PC-9 (cell line): Measurements from ENCODE around the gene WNT3. TPM values are rescaled to one million over a fixed set of nuclear protein-coding genes. Genes with fewer than 3 reads are reported as not detected.
"Not testable (repeated sequence)": the region's sequence is repeated elsewhere in the genome, so short reads cannot be mapped to it uniquely, and the experiment has no call there.

ENCODE experiments used
- BruUV-seq: library from RNA; stranded (reverse); fragments of 400-500 nt; replicated peaks from 2 replicates; lab custom pipeline; 2021; lab: Mats Ljungman, UMichigan
- CTCF ChIA-PET: fragments of 300-600 bp; sonication (Branson Sonifier 250); formaldehyde crosslinking; loops from one replicate; lab custom pipeline; 2022; ENCODE audit warnings: antibody characterized with exemption; lab: Charles Lee
- POLR2A ChIA-PET: fragments of 300-600 bp; sonication (Branson Sonifier 250); formaldehyde crosslinking; loops from one replicate; lab custom pipeline; 2022; ENCODE audit warnings: antibody characterized with exemption; ENCODE audit not compliant: unreplicated experiment; lab: Charles Lee
- DNase-seq, 2 experiments: peaks; one replicate each; pipeline versions ENCODE4 v3.0.0 to v3.0.0-alpha.2; 2015 to 2022; ENCODE audit warnings: mixed read lengths in 1 of 2
- H2AFZ ChIP-seq: fragments of 200-600 bp; sonication (generic); 2 replicates; pipeline ENCODE4 v1.8.1; 2017; ENCODE audit warnings: antibody characterized with exemption
- H3F3A ChIP-seq: fragments of 200-600 bp; sonication (generic); 2 replicates; pipeline ENCODE4 v1.8.1; 2017; ENCODE audit warnings: antibody characterized with exemption, mild to moderate bottlenecking, low read depth; ENCODE audit not compliant: insufficient read depth
- H3K27ac ChIP-seq: fragments of 200-600 bp; sonication (generic); 2 replicates; pipeline ENCODE4 v1.6.1; 2016; ENCODE audit warnings: mixed run types
- H3K27me3 ChIP-seq: fragments of 200-600 bp; sonication (generic); 2 replicates; pipeline ENCODE4 v1.6.1; 2016; ENCODE audit warnings: low read depth, mixed run types; ENCODE audit not compliant: insufficient read depth
- H3K36me3 ChIP-seq: fragments of 200-600 bp; sonication (generic); 2 replicates; pipeline ENCODE4 v1.6.1; 2016; ENCODE audit warnings: low read depth, mixed run types
- H3K4me1 ChIP-seq: fragments of 200-600 bp; sonication (generic); replicated peaks from 2 replicates; pipeline ENCODE4 v1.6.1; 2016; ENCODE audit warnings: mixed run types; ENCODE audit not compliant: insufficient read depth
- H3K4me2 ChIP-seq: fragments of 200-600 bp; sonication (generic); 2 replicates; pipeline ENCODE4 v1.6.1; 2017; ENCODE audit warnings: mixed run types
- H3K4me3 ChIP-seq: fragments of 200-600 bp; sonication (generic); 2 replicates; pipeline ENCODE4 v1.6.1; 2016; ENCODE audit warnings: mixed run types
- H3K79me2 ChIP-seq: fragments of 200-600 bp; sonication (generic); 2 replicates; pipeline ENCODE4 v1.6.1; 2017; ENCODE audit warnings: low read depth, mixed run types
- H3K9me2 ChIP-seq: fragments of 200-600 bp; sonication (generic); 2 replicates; pipeline ENCODE4 v1.8.1; 2017; ENCODE audit warnings: mild to moderate bottlenecking; ENCODE audit not compliant: insufficient read depth
- H3K9me3 ChIP-seq: fragments of 200-600 bp; sonication (generic); 2 replicates; pipeline ENCODE4 v1.8.1; 2016; ENCODE audit warnings: low read depth; ENCODE audit not compliant: insufficient read depth
- H4K20me1 ChIP-seq: fragments of 200-600 bp; sonication (generic); 2 replicates; pipeline ENCODE4 v1.8.1; 2017; ENCODE audit not compliant: insufficient read depth
- EZH2 ChIP-seq: fragments of 200-600 bp; sonication (generic); IDR thresholded peaks from 2 replicates; pipeline ENCODE4 v1.8.0; 2017; ENCODE audit warnings: antibody characterized with exemption, low read depth
- intact Hi-C: fragments of 100-400 bp; cut with micrococcal nuclease; formaldehyde crosslinking; loops from one replicate; pipeline ENCODE4 v1.10.0; 2022; ENCODE audit not compliant: unreplicated experiment
- total RNA-seq: library from RNA; stranded (reverse); gene quantifications from 2 replicates; pipeline ENCODE4 v1.2.3, GENCODE V29; 2021
- TF ChIP-seq, protein P1 (sequence below): fragments of 200-600 bp; sonication (generic); conservative IDR thresholded peaks from 2 replicates; pipeline ENCODE4 v1.6.1; 2017; ENCODE audit warnings: mixed run types, antibody characterized with exemption, mild to moderate bottlenecking, moderate library complexity

The WNT3 gene
- total RNA-seq, 1 experiment from 2014 or later, result 14.0 TPM

DNA sequence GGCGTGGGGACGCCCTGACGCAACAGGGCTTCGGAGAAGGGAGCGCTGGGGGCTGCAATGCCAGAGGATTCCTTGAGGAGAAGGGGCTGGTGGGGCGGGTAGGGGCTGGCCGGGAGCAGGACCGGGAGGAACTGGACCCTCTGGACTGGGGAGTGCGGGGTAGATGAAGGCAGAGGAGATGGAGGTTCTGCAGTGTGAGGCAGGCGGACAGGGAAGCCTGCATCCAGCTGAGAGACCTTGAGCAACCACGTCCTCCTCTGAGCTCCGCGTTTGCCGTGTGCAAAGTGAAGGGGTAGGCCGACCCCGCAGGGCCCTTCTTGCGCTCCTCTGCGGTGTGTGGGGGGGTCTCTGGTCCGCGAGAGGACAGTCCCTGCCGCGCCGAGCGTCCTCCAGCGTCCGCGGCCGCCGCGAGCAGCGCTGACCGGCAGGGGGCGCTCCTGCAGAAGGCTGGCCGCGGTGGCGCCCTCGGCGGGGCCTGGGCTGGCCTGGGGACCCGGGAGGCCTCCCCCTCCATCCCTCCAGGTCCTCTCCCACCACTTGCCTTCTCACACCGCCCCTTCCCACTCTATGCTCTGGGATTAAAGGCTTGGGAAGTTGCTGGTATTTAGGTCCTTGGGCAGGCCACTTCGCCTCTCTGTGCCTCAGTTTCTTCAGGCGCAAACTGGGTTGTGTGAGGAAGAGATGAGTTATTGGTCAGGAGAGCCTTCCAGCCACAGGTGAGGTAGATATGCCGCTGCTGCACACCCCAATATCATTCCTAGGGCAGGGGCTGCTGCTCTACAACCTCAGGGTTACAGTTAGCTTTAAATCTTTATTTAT lies 23.3 kb upstream of the WNT3 start:
- Histone ChIP-seq H3F3A (no peaks in the 10 kb centered on the region), H4K20me1 (no peaks in the 10 kb centered on the region), H3K4me2 (no peak overlapping the region), H3K9me2 (no peaks in the 10 kb centered on the region), H3K27me3 (peaks cover 7% of the 10 kb centered on the region), H3K36me3 (no peaks in the 10 kb centered on the region), H3K79me2 (no peaks in the 10 kb centered on the region), H3K4me1 (no peaks in the 10 kb centered on the region), H3K4me3 (no peak overlapping the region), H2AFZ (no peak overlapping the region), H3K9me3 (peaks cover 13% of the 10 kb centered on the region), H3K27ac (no peak overlapping the region)
- BruUV-seq, result no TSS peak
- no peak for DNase-seq
- intact Hi-C loops, result no loop called here
- ChIA-PET POLR2A (no interaction called here), CTCF (no interaction called here)
- TF ChIP-seq, protein P1, sequence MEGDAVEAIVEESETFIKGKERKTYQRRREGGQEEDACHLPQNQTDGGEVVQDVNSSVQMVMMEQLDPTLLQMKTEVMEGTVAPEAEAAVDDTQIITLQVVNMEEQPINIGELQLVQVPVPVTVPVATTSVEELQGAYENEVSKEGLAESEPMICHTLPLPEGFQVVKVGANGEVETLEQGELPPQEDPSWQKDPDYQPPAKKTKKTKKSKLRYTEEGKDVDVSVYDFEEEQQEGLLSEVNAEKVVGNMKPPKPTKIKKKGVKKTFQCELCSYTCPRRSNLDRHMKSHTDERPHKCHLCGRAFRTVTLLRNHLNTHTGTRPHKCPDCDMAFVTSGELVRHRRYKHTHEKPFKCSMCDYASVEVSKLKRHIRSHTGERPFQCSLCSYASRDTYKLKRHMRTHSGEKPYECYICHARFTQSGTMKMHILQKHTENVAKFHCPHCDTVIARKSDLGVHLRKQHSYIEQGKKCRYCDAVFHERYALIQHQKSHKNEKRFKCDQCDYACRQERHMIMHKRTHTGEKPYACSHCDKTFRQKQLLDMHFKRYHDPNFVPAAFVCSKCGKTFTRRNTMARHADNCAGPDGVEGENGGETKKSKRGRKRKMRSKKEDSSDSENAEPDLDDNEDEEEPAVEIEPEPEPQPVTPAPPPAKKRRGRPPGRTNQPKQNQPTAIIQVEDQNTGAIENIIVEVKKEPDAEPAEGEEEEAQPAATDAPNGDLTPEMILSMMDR, result no peak
- no peak for TF ChIP-seq EZH2

DNA sequence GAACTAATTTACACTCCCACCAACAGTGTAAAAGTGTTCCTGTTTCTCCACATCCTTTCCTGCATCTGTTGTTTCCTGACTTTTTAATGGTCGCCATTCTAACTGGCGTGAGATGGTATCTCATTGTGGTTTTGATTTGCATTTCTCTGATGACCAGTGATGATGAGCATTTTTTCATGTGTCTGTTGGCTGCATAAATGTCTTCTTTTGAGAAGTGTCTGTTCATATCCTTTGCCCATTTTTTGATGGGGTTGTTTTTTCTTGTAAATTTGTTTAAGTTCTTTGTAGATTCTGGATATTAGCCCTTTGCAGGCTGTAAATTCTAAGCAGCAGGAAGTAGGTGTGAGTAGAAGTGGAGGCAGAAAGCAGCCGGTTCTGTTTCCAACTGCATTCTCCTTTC lies 22.1 kb upstream of the WNT3 start:
- H2AFZ ChIP-seq, POLR2A ChIA-PET, H3K79me2 ChIP-seq, H3K9me2 ChIP-seq, CTCF ChIA-PET, H3K27ac ChIP-seq, H3K4me2 ChIP-seq, DNase-seq, BruUV-seq, intact Hi-C loops, H3K4me3 ChIP-seq, H3F3A ChIP-seq, H3K36me3 ChIP-seq, H3K27me3 ChIP-seq, H3K4me1 ChIP-seq, H4K20me1 ChIP-seq: not testable (repeated sequence)
- H3K9me3 ChIP-seq, result peaks cover 13% of the 10 kb centered on the region

DNA sequence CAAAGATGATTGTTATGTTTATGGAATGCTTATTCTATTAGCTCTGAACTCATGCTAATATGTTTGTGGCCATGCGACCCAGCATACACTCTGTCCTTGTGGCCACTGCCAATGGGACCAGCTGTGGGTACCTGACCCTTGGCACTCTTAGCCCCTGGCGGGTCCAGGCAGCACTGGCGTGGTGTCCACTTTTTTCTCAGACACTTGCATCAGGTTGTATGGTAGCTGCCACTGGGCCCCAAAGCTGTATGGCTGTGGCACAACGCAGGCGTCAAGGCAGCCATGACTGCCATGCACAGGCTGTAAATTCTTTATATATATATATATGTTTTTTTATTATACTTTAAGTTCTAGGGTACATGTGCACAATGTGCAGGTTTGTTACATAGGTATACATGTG lies 20.7 kb upstream of the WNT3 start:
- BruUV-seq, result no TSS peak

More for the DNA sequence above, 20.7 kb upstream of the WNT3 start:
- peaks cover 7% of the 10 kb centered on the region for H3K27me3 ChIP-seq
- H3K4me3 ChIP-seq, result no peak overlapping the region
- H3F3A ChIP-seq, result no peaks in the 10 kb centered on the region
- H3K27ac ChIP-seq, result no peak overlapping the region
- no peak for TF ChIP-seq EZH2
- TF ChIP-seq, protein P1, result no peak
- POLR2A ChIA-PET, result no interaction called here
- DNase-seq, result no peak
- CTCF ChIA-PET, result no interaction called here
- no peaks in the 10 kb centered on the region for H3K9me2 ChIP-seq
- H2AFZ ChIP-seq, result no peak overlapping the region
- H3K9me3 ChIP-seq, result peaks cover 13% of the 10 kb centered on the region
- H3K79me2 ChIP-seq, result no peaks in the 10 kb centered on the region
- no peaks in the 10 kb centered on the region for H3K36me3 ChIP-seq
- H4K20me1 ChIP-seq, result no peaks in the 10 kb centered on the region
- H3K4me2 ChIP-seq, result no peak overlapping the region
- 0 out of 2 replicates have a peak, but pooled peaks cover 5% of the 10 kb centered on the region for H3K4me1 ChIP-seq
- intact Hi-C loops, result no loop called here
